Small intestine (tissue), 7 donors: Measurements from ENCODE around the gene ZNF879. TPM values are rescaled to one million over a fixed set of nuclear protein-coding genes. Genes with fewer than 3 reads are reported as not detected.
A peak's percentile ranks its signal among the peaks of the same experiment; 100 is the strongest.

Experiments used
- DNase-seq, 2 donors: peaks; one replicate each; pipeline versions ENCODE4 v3.0.0 to v3.0.0-alpha.2; 2013
- FAIRE-seq: peaks from 2 replicates; lab custom pipeline; 2012; peaks lifted over from hg19 to GRCh38; lab: Jason Lieb, UNC
- H3K27ac ChIP-seq, 3 donors: one replicate each; pipeline ENCODE4 v1.5.1; 2013; ENCODE audit warnings: low read length in 2 of 3, mild to moderate bottlenecking in 2 of 3, control low read depth in 1 of 3, inconsistent platforms in 1 of 3, low read depth in 1 of 3, moderate library complexity in 1 of 3
- H3K27me3 ChIP-seq, 3 donors: one replicate each; pipeline ENCODE4 v1.6.1; 2013; ENCODE audit warnings: low read length in 3 of 3, inconsistent platforms in 1 of 3; ENCODE audit not compliant: control insufficient read depth in 3 of 3, insufficient read depth in 3 of 3
- H3K36me3 ChIP-seq, 3 donors: one replicate each; pipeline ENCODE4 v1.6.1; 2013; ENCODE audit warnings: low read length in 3 of 3, inconsistent platforms in 1 of 3, low read depth in 1 of 3, mild to moderate bottlenecking in 1 of 3, moderate library complexity in 1 of 3; ENCODE audit not compliant: control insufficient read depth in 3 of 3, insufficient read depth in 2 of 3
- H3K4me1 ChIP-seq, 3 donors: one replicate each; pipeline ENCODE4 v1.6.1; 2013; ENCODE audit warnings: low read length in 2 of 3, inconsistent platforms in 1 of 3, low read depth in 1 of 3, mild to moderate bottlenecking in 1 of 3, moderate library complexity in 1 of 3; ENCODE audit not compliant: control insufficient read depth in 3 of 3, insufficient read depth in 2 of 3
- H3K4me3 ChIP-seq, 3 donors: one replicate each; pipeline ENCODE4 v1.5.1; 2013; ENCODE audit warnings: low read length in 3 of 3, control low read depth in 1 of 3, inconsistent platforms in 1 of 3, low read depth in 1 of 3, mild to moderate bottlenecking in 1 of 3, moderate library complexity in 1 of 3
- H3K9me3 ChIP-seq, 2 donors: one replicate each; pipeline ENCODE4 v1.6.1; 2013; ENCODE audit warnings: low read depth in 1 of 2, low read length in 1 of 2; ENCODE audit not compliant: control insufficient read depth in 2 of 2, insufficient read depth in 1 of 2
- WGBS, 3 donors: extraction: QIAGEN DNeasy Blood & Tissue Kit; methylation state at CpG; one replicate each; pipeline ENCODE4 v1.1.7; 2013; 5-methylcytosine and 5-hydroxymethylcytosine counted together
- polyA plus RNA-seq, 4 donors: library from polyadenylated mRNA; stranded (reverse) in 3 of 4; unstranded in 1 of 4; fragments of 200-250 nt in 3 of 4; fragments of 120-200 nt in 1 of 4; gene quantifications; one replicate each; pipeline versions ENCODE4 v1.2.1 to v1.2.3, GENCODE V29; 2013
- donor health status: healthy with polysubstance abuse.
- donor health status: control.
- donor health status: control.
- donor health status: Bipolar disorder and iron deficiency.
- donor health status: healthy.

ZNF879 gene
- polyA plus RNA-seq, 4 donors, result 1.5 to 3.0 (median 2.0) TPM

DNA sequence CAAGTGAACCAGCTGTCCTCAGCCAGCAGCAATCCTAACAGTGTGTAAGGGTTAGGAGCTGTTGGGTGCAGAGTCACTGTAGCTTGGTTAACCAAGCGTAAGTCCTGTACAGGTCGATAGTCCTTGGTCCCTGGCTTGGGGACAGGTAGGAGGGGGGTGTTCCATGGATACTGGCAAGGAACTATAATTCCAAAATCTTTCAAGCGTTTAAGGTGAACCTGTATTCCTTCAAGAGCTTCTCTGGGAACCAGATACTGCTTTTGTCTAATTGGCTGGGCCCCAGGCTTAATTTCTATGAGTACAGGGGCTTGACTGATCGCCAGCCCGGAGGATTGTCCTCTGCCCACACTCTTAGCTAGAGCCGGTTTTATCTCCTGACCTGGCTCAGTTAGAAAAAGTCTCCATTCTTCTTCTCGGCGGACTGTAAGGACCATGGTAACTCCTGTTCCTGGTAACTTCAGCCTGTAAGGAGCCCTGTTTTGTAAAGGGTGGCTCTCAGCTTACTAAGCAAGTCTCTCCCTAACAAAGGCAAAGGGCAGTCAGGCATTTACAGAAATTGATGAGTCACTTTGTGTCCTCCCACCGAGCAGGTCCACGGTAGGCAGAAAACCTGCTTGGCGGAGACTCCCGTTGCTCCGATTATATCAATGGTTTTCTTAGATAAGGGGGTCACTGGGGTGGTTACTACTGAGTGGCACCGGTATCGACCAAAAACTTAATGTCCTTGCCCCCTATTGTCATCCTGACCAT lies 30.6 kb downstream of the ZNF879 start:
- no peak for DNase-seq

DNA sequence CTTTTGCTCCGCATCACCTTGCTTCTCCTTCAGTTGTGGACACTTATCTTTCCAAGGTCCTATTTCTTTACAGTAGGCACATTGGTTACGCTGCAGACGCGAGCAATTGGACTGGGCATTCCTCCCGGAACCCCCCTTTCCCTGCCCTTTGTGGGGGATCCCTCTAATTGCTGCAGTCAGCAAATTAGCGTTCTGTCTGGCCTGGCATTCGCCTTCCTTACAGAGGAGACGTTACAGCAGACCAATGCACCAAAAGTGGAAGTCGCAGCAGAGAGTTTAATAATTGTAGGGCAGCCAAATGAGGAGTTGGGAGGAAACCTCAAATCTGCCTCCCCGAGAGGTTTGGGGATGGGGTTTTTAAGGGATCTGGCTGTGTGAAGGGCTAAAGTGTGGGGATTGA lies 31.3 kb downstream of the ZNF879 start:
- DNase-seq, result no peak

More for the DNA sequence above, 30.6 kb downstream of the ZNF879 start:
- Histone ChIP-seq H3K27ac (no peak overlapping the region), H3K36me3 (no peaks in the 10 kb centered on the region), H3K4me3 (no peak overlapping the region), H3K9me3 (peaks cover 0 to 14% of the 10 kb centered on the region in 2 donors), H3K27me3 (no peaks in the 10 kb centered on the region), H3K4me1 (no peaks in the 10 kb centered on the region)
- no peak for FAIRE-seq
- 87 to 91% (median 87%) methylated on average over 15 of the region's 15 CpGs for WGBS, 3 donors

DNA sequence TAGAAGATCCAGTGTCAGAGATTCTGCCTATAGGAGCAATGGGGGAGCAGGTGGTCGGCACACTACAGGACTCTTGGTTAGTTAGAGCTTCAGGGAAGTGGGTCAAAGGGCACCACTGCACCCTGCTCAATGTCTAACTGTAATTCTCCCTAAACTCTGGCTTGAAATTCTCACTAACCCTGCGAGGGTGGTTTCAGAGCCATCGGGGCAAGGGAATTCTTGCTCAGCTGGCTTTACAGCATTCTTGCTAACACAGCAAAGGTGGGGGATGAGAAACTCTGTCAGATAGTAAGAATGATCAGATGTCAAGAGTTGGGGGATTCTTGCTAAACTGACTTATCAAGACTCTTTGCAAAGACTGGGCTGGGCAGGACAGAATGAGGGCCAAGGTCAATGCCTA lies 31.8 kb downstream of the ZNF879 start:
- FAIRE-seq, result no peak
- no peaks in the 10 kb centered on the region for H3K36me3 ChIP-seq
- H3K4me1 ChIP-seq, result no peaks in the 10 kb centered on the region
- peaks cover 0 to 10% of the 10 kb centered on the region in 2 donors for H3K9me3 ChIP-seq
- no peak overlapping the region for H3K27ac ChIP-seq
- 57 to 70% (median 63%) methylated on average over 3 of the region's 3 CpGs for WGBS, 3 donors
- DNase-seq, result no peak
- H3K27me3 ChIP-seq, result no peaks in the 10 kb centered on the region
- H3K4me3 ChIP-seq, result no peak overlapping the region

More for the DNA sequence above, 31.3 kb downstream of the ZNF879 start:
- H3K27ac ChIP-seq, result no peak overlapping the region
- H3K27me3 ChIP-seq, result no peaks in the 10 kb centered on the region
- WGBS, 3 donors, result 87 to 91% (median 90%) methylated on average over 10 of the region's 10 CpGs
- no peaks in the 10 kb centered on the region for H3K4me1 ChIP-seq
- H3K36me3 ChIP-seq, result no peaks in the 10 kb centered on the region
- H3K9me3 ChIP-seq, result peaks cover 0 to 10% of the 10 kb centered on the region in 2 donors
- no peak for FAIRE-seq
- no peak overlapping the region for H3K4me3 ChIP-seq

DNA sequence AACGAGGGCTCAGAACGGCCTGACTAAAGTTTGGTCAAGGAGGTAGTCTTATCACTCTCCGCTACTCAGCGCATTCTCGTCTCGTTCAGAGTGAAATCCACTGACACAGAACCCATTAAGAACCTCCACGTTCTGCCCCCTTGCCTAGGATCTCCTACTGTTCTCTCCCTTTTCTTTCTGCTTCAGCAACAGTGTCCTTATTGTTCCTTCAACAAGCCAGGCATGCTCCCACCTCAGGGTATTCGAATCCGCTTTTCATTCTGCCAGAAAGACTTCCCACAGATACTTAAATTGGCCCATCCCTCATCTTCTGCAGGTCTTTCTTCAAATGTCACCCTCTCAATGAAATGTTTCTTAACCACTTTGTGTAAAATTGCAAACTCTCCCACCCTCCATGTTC lies 32.2 kb downstream of the ZNF879 start:
- H3K27ac ChIP-seq, result no peak overlapping the region
- H3K4me3 ChIP-seq, result no peak overlapping the region
- DNase-seq (no peak), FAIRE-seq (no peak)
- H3K9me3 ChIP-seq, result peaks cover 0 to 11% of the 10 kb centered on the region in 2 donors
- H3K4me1 ChIP-seq, result no peaks in the 10 kb centered on the region
- 65 to 73% (median 73%) methylated on average over 9 of the region's 9 CpGs for WGBS, 3 donors
- H3K27me3 ChIP-seq, result no peaks in the 10 kb centered on the region
- no peaks in the 10 kb centered on the region for H3K36me3 ChIP-seq

DNA sequence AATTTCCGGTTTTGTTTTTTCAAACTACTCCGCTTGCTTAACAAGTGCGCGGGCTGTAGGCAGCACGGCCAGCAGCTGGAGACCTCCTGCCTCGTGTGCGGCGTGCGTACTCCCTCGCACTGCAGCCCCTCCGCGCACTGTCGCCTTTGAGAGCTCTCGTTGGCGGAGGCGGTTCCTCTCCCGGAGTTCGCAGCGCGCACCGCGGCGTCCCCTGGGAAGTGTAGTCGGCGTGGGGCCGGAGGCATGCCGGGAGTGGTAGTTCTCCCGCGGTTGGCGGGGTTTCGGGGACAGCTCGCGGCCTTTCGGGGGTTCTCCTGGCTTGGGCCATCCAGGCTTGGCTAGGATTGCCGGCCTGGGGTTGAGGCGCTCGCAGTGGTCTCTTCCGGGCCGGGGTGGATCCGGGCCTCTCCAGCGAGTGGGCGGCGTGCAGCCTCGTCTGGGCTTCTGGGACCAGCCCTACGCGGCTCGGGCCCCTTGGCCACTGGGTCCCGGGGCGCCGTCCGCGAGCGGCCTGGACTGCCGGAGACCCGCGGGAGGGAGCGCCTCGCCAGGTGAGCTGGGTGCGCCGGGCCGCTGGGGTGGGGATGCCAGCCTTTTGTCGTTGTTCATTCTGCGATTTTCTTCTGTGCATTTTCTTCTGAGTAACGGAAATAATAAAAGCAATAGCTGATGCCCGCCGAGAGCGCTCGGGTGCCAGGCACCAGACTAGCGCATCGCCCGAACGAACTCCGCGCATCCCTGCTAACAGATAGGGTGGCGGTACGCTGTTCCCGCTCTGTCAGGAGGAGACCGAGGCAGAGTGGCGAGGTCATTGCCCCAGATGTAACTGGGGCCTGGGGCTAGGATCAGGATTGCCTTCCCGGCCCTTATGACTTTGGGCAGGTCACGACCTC lies 36.8 kb downstream of the ZNF879 start, which contains the start of gene ZNF354C:
Gene ZNF354C (plus strand): TSS at position 258 of the 893 bp plus-strand sequence. CDS start 1,696 bp downstream, outside the sequence.
- 4 to 10% (median 5%) methylated on average over 76 to 81 of the region's 81 CpGs for WGBS, 3 donors

DNA sequence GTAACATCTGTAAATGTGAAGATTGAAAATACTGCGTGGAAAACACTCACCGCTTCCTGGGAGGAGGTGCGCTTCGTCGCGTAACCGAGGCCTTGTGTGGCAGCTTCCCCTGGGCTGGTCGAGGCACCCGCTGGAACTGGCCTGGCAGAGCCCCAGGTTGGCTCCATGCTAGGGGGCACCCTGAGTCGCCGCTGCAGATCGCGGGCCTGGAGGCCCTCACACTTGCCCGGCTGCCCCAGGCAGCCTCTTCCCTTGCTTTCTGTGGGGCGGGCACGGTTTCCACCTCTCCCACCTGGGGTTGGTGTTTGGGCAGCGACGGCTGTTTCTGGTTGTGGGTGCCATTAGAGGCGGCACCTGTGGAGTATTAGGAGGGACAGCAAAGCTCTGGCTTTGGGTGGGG lies 37.4 kb downstream of the ZNF879 start:
- FAIRE-seq (no peak), DNase-seq (peak in 1 of 2 donors; percentile 8)
- 79 to 92% (median 91%) methylated on average over 19 of the region's 19 CpGs for WGBS, 3 donors
- Histone ChIP-seq H3K9me3 (peaks cover 0 to 35% of the 10 kb centered on the region in 2 donors), H3K27me3 (no peaks in the 10 kb centered on the region), H3K36me3 (peaks cover 0 to 9% (median 0%) of the 10 kb centered on the region in 3 donors), H3K27ac (no peak overlapping the region), H3K4me1 (no peaks in the 10 kb centered on the region), H3K4me3 (peak overlapping the region in 2 of 3 donors; percentile 76 to 83)

More for the DNA sequence above, 36.8 kb downstream of the ZNF879 start, which contains the start of gene ZNF354C:
- H3K36me3 ChIP-seq, result peaks cover 0 to 7% (median 0%) of the 10 kb centered on the region in 3 donors
- DNase-seq (peak; percentile 79 to 94), FAIRE-seq (no peak)
- H3K4me3 ChIP-seq, result peak within 1 kb of the TSS; percentile 70 to 83 (median 76)
- peaks cover 0 to 29% of the 10 kb centered on the region in 2 donors for H3K9me3 ChIP-seq
- no peaks in the 10 kb centered on the region for H3K27me3 ChIP-seq
- no peaks in the 10 kb centered on the region for H3K4me1 ChIP-seq
- H3K27ac ChIP-seq, result peak within 1 kb of the TSS in 2 of 3 donors; percentile 55 to 61

DNA sequence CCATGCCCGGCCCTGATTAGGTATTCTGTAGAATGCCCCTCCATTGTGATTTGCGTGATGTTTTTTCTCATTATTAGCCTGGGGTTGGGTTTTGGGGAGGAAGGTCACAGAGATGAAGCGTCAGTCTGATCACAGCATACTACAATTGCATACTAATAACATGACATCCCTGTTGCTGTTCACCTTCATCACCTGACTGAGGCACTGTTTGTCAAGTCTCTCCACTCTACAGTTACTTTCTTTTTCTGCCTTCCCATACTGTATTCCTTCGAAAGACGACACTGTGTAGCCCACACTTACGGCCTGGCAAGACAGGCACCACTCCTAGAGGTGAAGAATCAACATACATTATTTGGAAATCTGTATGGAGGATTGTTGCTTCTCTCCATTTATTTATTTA lies 42.1 kb downstream of the ZNF879 start:
- H3K27me3 ChIP-seq, result no peaks in the 10 kb centered on the region
- no peak overlapping the region for H3K4me3 ChIP-seq
- no peak for FAIRE-seq
- H3K27ac ChIP-seq, result no peak overlapping the region
- DNase-seq, result no peak
- no peaks in the 10 kb centered on the region for H3K4me1 ChIP-seq
- peaks cover 0 to 15% (median 3%) of the 10 kb centered on the region in 3 donors for H3K36me3 ChIP-seq
- peaks cover 0 to 62% of the 10 kb centered on the region in 2 donors for H3K9me3 ChIP-seq
- WGBS, 3 donors, result 93 to 97% (median 95%) methylated on average over 6 of the region's 6 CpGs
